Body of pancreas (tissue), 4 donors: ENCODE results near the gene BMP3. TPM values are rescaled to one million over a fixed set of nuclear protein-coding genes. Genes with fewer than 3 reads are reported as not detected.
A peak's percentile ranks its signal among the peaks of the same experiment; 100 is the strongest.

ENCODE experiments used
- ATAC-seq: fragments of 150-250 bp; one replicate; pipeline ENCODE4 v1.9.1; 2016
- DNase-seq, 4 donors: peaks; one replicate each; pipeline ENCODE4 v3.0.0-alpha.2; 2019
- H3K27ac ChIP-seq, 4 donors: fragments of 200-600 bp; sonication (generic); 1 replicate in 3 of 4; 2 replicates in 1 of 4; pipeline versions ENCODE4 v1.5.1 to v1.6.1; 2016 to 2019; ENCODE audit warnings: mild to moderate bottlenecking in 1 of 4, mixed read lengths in 1 of 4, moderate library complexity in 1 of 4
- H3K27me3 ChIP-seq, 2 donors: fragments of 200-600 bp; sonication (generic); one replicate each; pipeline ENCODE4 v1.6.0; 2016; ENCODE audit warnings: mild to moderate bottlenecking in 1 of 2
- H3K36me3 ChIP-seq, 2 donors: fragments of 200-600 bp; sonication (generic); replicated peaks in 1 of 2; 2 replicates each; pipeline ENCODE4 v1.5.1; 2016; ENCODE audit warnings: low read depth in 2 of 2; ENCODE audit not compliant: insufficient read depth in 1 of 2
- H3K4me1 ChIP-seq: fragments of 200-600 bp; sonication (generic); one replicate; pipeline ENCODE4 v1.6.0; 2016
- H3K4me3 ChIP-seq, 2 donors: fragments of 200-600 bp; sonication (generic); 1 replicate in 1 of 2; 2 replicates in 1 of 2; pipeline ENCODE4 v1.5.1; 2016 to 2019
- H3K9me3 ChIP-seq, 3 donors: fragments of 200-600 bp; sonication (generic); 1 replicate in 2 of 3; 2 replicates in 1 of 3; pipeline ENCODE4 v1.5.1; 2016
- CTCF ChIP-seq, 7 experiments: fragments of 450-650 bp in 4 of 7; fragments of 200-600 bp in 3 of 7; sonication (generic) in 3 of 7; IDR thresholded peaks; one replicate each; pipeline ENCODE4 v1.5.1; 2016 to 2019; ENCODE audit warnings: antibody characterized with exemption in 7 of 7
- POLR2A ChIP-seq, 3 donors: fragments of 450-650 bp; IDR thresholded peaks; one replicate each; pipeline ENCODE4 v1.6.1; 2016; ENCODE audit warnings: antibody characterized with exemption in 3 of 3, mild to moderate bottlenecking in 2 of 3
- WGBS, 2 donors: methylation state at CpG; one replicate each; pipeline ENCODE4 v1.1.5; 2017; 5-methylcytosine and 5-hydroxymethylcytosine counted together
- intact Hi-C: fragments of 100-400 bp; cut with DNase I; formaldehyde crosslinking; loops from one replicate; pipeline ENCODE4 v1.15.1; 2023
- total RNA-seq, 2 donors: library from RNA; depleted of rRNA; stranded (reverse); fragments of >200 nt; gene quantifications; one replicate each; pipeline ENCODE4 v1.1.0, GENCODE V29; 2016

Gene BMP3
- total RNA-seq, 2 donors from 2014 or later, result 0.26 TPM; not detected in 1

GRCh38 chr4:81021142-81021944 is 9.2 kb upstream of the BMP3 start:
- 10 to 11% methylated on average over 5 of the region's 5 CpGs for WGBS, 2 donors
- Histone ChIP-seq H3K4me3 (no peak overlapping the region), H3K4me1 (peaks cover 11% of the 10 kb centered on the region), H3K27me3 (peaks cover 0 to 3% of the 10 kb centered on the region in 2 donors), H3K9me3 (no peaks in the 10 kb centered on the region), H3K27ac (no peak overlapping the region), H3K36me3 (no peaks in the 10 kb centered on the region)
- no peak for ATAC-seq
- DNase-seq, result peak in 2 of 4 donors; percentile 3 to 7
- TF ChIP-seq POLR2A (IDR thresholded peaks at IDR 0.05), result no peak
- TF ChIP-seq CTCF (IDR thresholded peaks at IDR 0.05), result no peak
- intact Hi-C loops, result no loop called here

- DNase-seq (no peak), ATAC-seq (no peak)
- TF ChIP-seq POLR2A (IDR thresholded peaks at IDR 0.05) (no peak), CTCF (IDR thresholded peaks at IDR 0.05) (no peak)
- no peak overlapping the region for H3K27ac ChIP-seq
- no peak overlapping the region for H3K4me3 ChIP-seq
- H3K27me3 ChIP-seq, result peaks cover 0 to 3% of the 10 kb centered on the region in 2 donors
- WGBS, 2 donors, result 39 to 52% methylated on average over 1 of the region's 1 CpG
- H3K4me1 ChIP-seq, result peaks cover 11% of the 10 kb centered on the region
- H3K36me3 ChIP-seq, result no peaks in the 10 kb centered on the region
- intact Hi-C loops, result no loop called here
- H3K9me3 ChIP-seq, result no peaks in the 10 kb centered on the region
Measured at GRCh38 chr4:81021981-81022380, 8.5 kb upstream of the BMP3 start.

- Histone ChIP-seq H3K4me3 (no peak overlapping the region), H3K27me3 (peaks cover 0 to 3% of the 10 kb centered on the region in 2 donors), H3K4me1 (peaks cover 11% of the 10 kb centered on the region), H3K9me3 (no peaks in the 10 kb centered on the region), H3K27ac (no peak overlapping the region), H3K36me3 (no peaks in the 10 kb centered on the region)
- no peak for DNase-seq
- TF ChIP-seq POLR2A (IDR thresholded peaks at IDR 0.05), result no peak
- no peak for TF ChIP-seq CTCF (IDR thresholded peaks at IDR 0.05)
- intact Hi-C loops, result no loop called here
- ATAC-seq, result no peak
Measured at GRCh38 chr4:81023484-81023883, 7.0 kb upstream of the BMP3 start.

GRCh38 chr4:81030981-81031791 is 678 bp downstream of the BMP3 start:
- Histone ChIP-seq H3K27ac (no peak overlapping the region), H3K27me3 (peaks cover 0 to 17% of the 10 kb centered on the region in 2 donors), H3K9me3 (no peaks in the 10 kb centered on the region), H3K36me3 (no peaks in the 10 kb centered on the region), H3K4me1 (peaks cover 17% of the 10 kb centered on the region), H3K4me3 (no peak overlapping the region)
- intact Hi-C loops, result no loop called here
- 1 to 6% methylated on average over 10 to 77 of the region's 77 CpGs for WGBS, 2 donors
- TF ChIP-seq POLR2A (IDR thresholded peaks at IDR 0.05), result no peak
- TF ChIP-seq CTCF (IDR thresholded peaks at IDR 0.05), result no peak
- DNase-seq (no peak), ATAC-seq (peak; percentile 12)
